HL-60 (cell line): ENCODE results near the gene RIF1.

Experiments
- CTCF ChIP-seq: IDR thresholded peaks from one replicate; pipeline ENCODE4 v1.5.1; 2011; ENCODE audit warnings: low read length, control low read depth, inconsistent platforms; ENCODE audit not compliant: insufficient read depth
- SPI1 ChIP-seq: IDR thresholded peaks from 2 replicates; pipeline ENCODE4 v1.6.1; 2012; ENCODE audit warnings: low read depth, mild to moderate bottlenecking, borderline replicate concordance

DNA sequence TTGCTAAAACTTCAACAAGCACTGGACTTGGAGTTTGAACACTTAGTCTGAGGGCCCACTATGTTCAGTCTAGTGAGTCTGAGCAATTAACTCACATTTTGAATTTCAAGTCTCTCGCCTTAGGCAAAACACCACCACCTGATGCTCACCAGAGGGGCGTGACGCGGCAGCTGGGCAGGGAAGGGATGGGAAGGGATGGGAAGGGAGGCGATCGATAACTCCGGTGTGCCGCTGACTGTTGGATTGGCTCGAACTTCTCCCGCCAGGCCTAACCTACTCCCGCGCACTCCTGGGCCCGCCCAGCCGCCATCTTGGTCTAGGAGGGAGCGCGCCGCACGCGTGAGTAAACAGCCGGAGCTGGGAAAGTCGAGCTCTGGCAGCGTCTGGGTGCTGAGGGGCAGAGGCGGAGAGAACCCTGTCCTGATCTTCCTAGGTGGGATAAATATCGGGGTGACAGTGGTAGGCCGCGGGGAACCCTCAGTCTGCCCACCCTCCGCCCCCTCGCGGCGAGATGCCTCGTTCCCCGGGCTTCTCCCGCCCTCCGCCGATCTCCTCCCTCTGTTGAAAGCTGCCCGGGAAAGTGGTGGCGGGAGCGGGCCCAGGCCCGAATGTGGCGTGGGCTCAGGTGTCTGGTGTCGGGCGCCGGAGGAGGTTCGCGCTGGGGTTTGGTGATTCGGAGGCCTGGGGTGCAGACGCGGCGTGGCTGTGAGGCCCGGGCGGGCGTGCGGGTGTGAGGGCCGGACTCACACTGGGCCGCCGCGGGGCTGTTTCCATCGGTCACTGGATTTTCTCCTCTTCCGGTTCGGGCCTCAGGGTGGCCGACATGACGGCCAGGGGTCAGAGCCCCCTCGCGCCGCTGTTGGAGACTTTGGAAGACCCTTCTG, at the start of gene RIF1:
- TF ChIP-seq CTCF (peak; percentile 37), SPI1 (no peak)
